ENCODE data around the gene YIF1B. TPM values are rescaled to one million over a fixed set of nuclear protein-coding genes. Genes with fewer than 3 reads are reported as not detected.
A peak's percentile ranks its signal among the peaks of the same experiment; 100 is the strongest.

The YIF1B gene
- total RNA-seq, 3 donors from 2014 or later (not counting 1 experiment from before 2014, with no cell fraction given), result 23.2 to 28.4 (median 24.1) TPM

GRCh38 chr19:38284422-38284821, 31.3 kb downstream of the YIF1B start:
- 27% methylated on average over 7 of the region's 7 CpGs for WGBS (ENCODE audit: insufficient coverage)
- Mint-ChIP-seq H3K27me3 (ENCODE audit: low read depth in 2 of 2) (no peaks in the 10 kb centered on the region), H3K4me3 (no peak overlapping the region), H3K27ac (no peak overlapping the region), H3K36me3 (no peaks in the 10 kb centered on the region), H3K4me1 (no peaks in the 10 kb centered on the region), H3K9me3 (no peaks in the 10 kb centered on the region)
- intact Hi-C loops (cut with micrococcal nuclease), result no loop called here
- Histone ChIP-seq H3K9me3 (ENCODE audit: control insufficient read depth, insufficient read depth, low read length) (no peaks in the 10 kb centered on the region), H3K36me3 (ENCODE audit: control insufficient read depth, insufficient read depth, low read length) (no peaks in the 10 kb centered on the region), H3K27ac (ENCODE audit: low read length) (no peak overlapping the region), H3K27me3 (ENCODE audit: control insufficient read depth, insufficient read depth, low read length) (no peaks in the 10 kb centered on the region), H3K4me3 (ENCODE audit: low read length) (no peak overlapping the region), H3K4me1 (ENCODE audit: control insufficient read depth, insufficient read depth, low read length) (peaks cover 9% of the 10 kb centered on the region)
- ATAC-seq, result no peak
- no peak for DNase-seq
- TF ChIP-seq CTCF (IDR thresholded peaks at IDR 0.05), result no peak

DNA sequence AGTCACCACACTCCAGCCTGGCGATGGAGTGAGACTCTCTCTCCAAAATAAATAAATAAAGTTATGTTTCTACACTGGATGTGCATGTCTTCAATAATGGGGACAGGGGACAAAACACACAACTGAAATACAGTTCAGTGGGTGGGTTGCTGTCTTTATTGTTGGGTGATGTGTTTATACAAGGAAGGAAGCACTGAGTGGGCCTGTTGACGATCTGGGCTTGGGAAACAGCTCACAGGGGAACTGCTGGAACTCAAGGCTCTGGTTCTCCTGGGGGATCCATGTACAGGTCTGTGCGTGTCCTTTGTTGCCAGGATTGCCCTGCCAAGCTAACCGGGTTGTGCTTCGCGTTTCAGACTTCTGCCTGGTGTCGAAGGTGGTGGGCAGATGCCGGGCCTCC, 32.5 kb downstream of the YIF1B start:
- H3K36me3 ChIP-seq (ENCODE audit: control insufficient read depth, insufficient read depth, low read length), result no peaks in the 10 kb centered on the region
- intact Hi-C loops (cut with micrococcal nuclease), result no loop called here
- no peak overlapping the region for H3K4me3 Mint-ChIP-seq

GRCh38 chr19:38281811-38282566, 33.8 kb downstream of the YIF1B start:
- no peak overlapping the region for H3K27ac Mint-ChIP-seq
- no peaks in the 10 kb centered on the region for H3K9me3 ChIP-seq (ENCODE audit: control insufficient read depth, insufficient read depth, low read length)
- TF ChIP-seq CTCF (IDR thresholded peaks at IDR 0.05), result no peak
- H3K4me1 Mint-ChIP-seq, result no peaks in the 10 kb centered on the region
- H3K36me3 Mint-ChIP-seq, result no peaks in the 10 kb centered on the region
- H3K9me3 Mint-ChIP-seq, result no peaks in the 10 kb centered on the region
- no peaks in the 10 kb centered on the region for H3K27me3 Mint-ChIP-seq (ENCODE audit: low read depth in 2 of 2)
- 74% methylated on average over 7 of the region's 7 CpGs for WGBS (ENCODE audit: insufficient coverage)
- DNase-seq, result peak in 1 of 2 donors; percentile 42
- no peaks in the 10 kb centered on the region for H3K27me3 ChIP-seq (ENCODE audit: control insufficient read depth, insufficient read depth, low read length)
- no peak overlapping the region for H3K4me3 ChIP-seq (ENCODE audit: low read length)
- no peak for ATAC-seq
- intact Hi-C loops (cut with micrococcal nuclease), result no loop called here
- no peak overlapping the region for H3K4me3 Mint-ChIP-seq
- no peaks in the 10 kb centered on the region for H3K36me3 ChIP-seq (ENCODE audit: control insufficient read depth, insufficient read depth, low read length)
- no peak overlapping the region for H3K27ac ChIP-seq (ENCODE audit: low read length)
- no peaks in the 10 kb centered on the region for H3K4me1 ChIP-seq (ENCODE audit: control insufficient read depth, insufficient read depth, low read length)

More for the DNA sequence above, 32.5 kb downstream of the YIF1B start:
- Mint-ChIP-seq H3K27me3 (ENCODE audit: low read depth in 2 of 2) (no peaks in the 10 kb centered on the region), H3K36me3 (no peaks in the 10 kb centered on the region), H3K4me1 (no peaks in the 10 kb centered on the region), H3K27ac (no peak overlapping the region), H3K9me3 (no peaks in the 10 kb centered on the region)
- 94% methylated on average over 7 of the region's 8 CpGs for WGBS (ENCODE audit: insufficient coverage)
- Histone ChIP-seq H3K4me3 (ENCODE audit: low read length) (no peak overlapping the region), H3K27me3 (ENCODE audit: control insufficient read depth, insufficient read depth, low read length) (no peaks in the 10 kb centered on the region), H3K27ac (ENCODE audit: low read length) (no peak overlapping the region), H3K4me1 (ENCODE audit: control insufficient read depth, insufficient read depth, low read length) (peaks cover 2% of the 10 kb centered on the region), H3K9me3 (ENCODE audit: control insufficient read depth, insufficient read depth, low read length) (no peaks in the 10 kb centered on the region)
- TF ChIP-seq CTCF (IDR thresholded peaks at IDR 0.05), result no peak
- no peak for DNase-seq
- ATAC-seq, result no peak

All from natural killer cell (primary cell).